ENCODE measurements around the gene SRRM4. TPM values are rescaled to one million over a fixed set of nuclear protein-coding genes. Genes with fewer than 3 reads are reported as not detected.

Gene SRRM4
- polyA plus RNA-seq, 1 donor from 2014 or later: 9.9 TPM

DNA sequence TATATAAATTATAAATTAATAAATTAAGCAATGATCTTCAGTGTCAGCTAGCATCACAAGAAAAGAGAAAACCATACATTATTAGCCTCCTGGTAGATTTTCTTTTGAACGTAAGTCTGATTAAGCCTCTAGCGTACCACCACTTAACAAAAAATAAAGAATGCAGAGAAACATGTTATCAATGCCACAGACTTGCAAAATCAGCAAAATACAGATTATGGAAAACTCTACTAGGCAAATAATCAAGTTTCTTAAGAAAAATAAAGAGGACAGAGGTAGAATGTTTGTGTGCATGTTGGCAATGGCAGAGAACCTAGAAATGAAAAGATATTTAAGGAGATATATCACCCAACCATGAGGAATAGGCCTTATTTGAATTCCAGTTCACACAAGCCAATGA is 8.4 kb upstream of the SRRM4 start:
- Histone ChIP-seq H3K27ac (ENCODE audit: low read length) (no peak overlapping the region), H3K79me2 (replicated peaks; ENCODE audit: insufficient read depth, low read length) (no peaks in the 10 kb centered on the region), H4K20me1 (ENCODE audit: insufficient read depth) (no peaks in the 10 kb centered on the region), H3K9ac (ENCODE audit: low read length) (no peak overlapping the region), H3K4me2 (ENCODE audit: low read length) (no peak overlapping the region), H3K36me3 (ENCODE audit: insufficient read depth, low read length) (no peaks in the 10 kb centered on the region), H3K4me3 (ENCODE audit: low read length) (no peak overlapping the region), H3K9me3 (ENCODE audit: low read length) (no peaks in the 10 kb centered on the region), H3K9me2 (ENCODE audit: insufficient read depth, low read length) (no peaks in the 10 kb centered on the region), H3K27me3 (ENCODE audit: insufficient read depth, low read depth, low read length) (no peaks in the 10 kb centered on the region), H3F3A (ENCODE audit: insufficient read depth, low read length, poor library complexity, severe bottlenecking) (no peaks in the 10 kb centered on the region), H2AFZ (ENCODE audit: low read depth, low read length) (no peak overlapping the region)
- TF ChIP-seq CTCF (IDR thresholded peaks at IDR 0.05; ENCODE audit: poor library complexity, severe bottlenecking) (no peak), EP300 (conservative IDR thresholded peaks at IDR 0.05; ENCODE audit: poor library complexity, severe bottlenecking) (no peak), REST (IDR thresholded peaks at IDR 0.05; ENCODE audit: borderline replicate concordance) (no peak), EZH2 (IDR thresholded peaks at IDR 0.05; ENCODE audit: borderline replicate concordance, insufficient read depth, low read length, poor library complexity, severe bottlenecking) (no peak), MXI1 (conservative IDR thresholded peaks at IDR 0.05; ENCODE audit: poor library complexity, severe bottlenecking) (no peak), SMC3 (conservative IDR thresholded peaks at IDR 0.05; ENCODE audit: poor library complexity) (no peak)

- H3K36me3 ChIP-seq (ENCODE audit: insufficient read depth, low read length): no peaks in the 10 kb centered on the region
- peak overlapping the region; percentile 61 for H2AFZ ChIP-seq (ENCODE audit: low read depth, low read length)
- H3K27me3 ChIP-seq (ENCODE audit: insufficient read depth, low read depth, low read length): no peaks in the 10 kb centered on the region
- H3K9me2 ChIP-seq (ENCODE audit: insufficient read depth, low read length): no peaks in the 10 kb centered on the region
- H3K27ac ChIP-seq (ENCODE audit: low read length): peak overlapping the region; percentile 84
- H3K4me3 ChIP-seq (ENCODE audit: low read length): peak overlapping the region; percentile 79
- H3K9ac ChIP-seq (ENCODE audit: low read length): peak overlapping the region; percentile 88
- no peaks in the 10 kb centered on the region for H4K20me1 ChIP-seq (ENCODE audit: insufficient read depth)
- H3K79me2 ChIP-seq (replicated peaks; ENCODE audit: insufficient read depth, low read length): peaks cover 32% of the 10 kb centered on the region
- peaks cover 3% of the 10 kb centered on the region for H3F3A ChIP-seq (ENCODE audit: insufficient read depth, low read length, poor library complexity, severe bottlenecking)
- H3K4me2 ChIP-seq (ENCODE audit: low read length): peak overlapping the region; percentile 70
- TF ChIP-seq CTCF (IDR thresholded peaks at IDR 0.05; ENCODE audit: poor library complexity, severe bottlenecking) (peak; percentile 94), EZH2 (IDR thresholded peaks at IDR 0.05; ENCODE audit: borderline replicate concordance, insufficient read depth, low read length, poor library complexity, severe bottlenecking) (no peak), TAF1 (IDR thresholded peaks at IDR 0.05; ENCODE audit: low read depth) (peak; percentile 44), EP300 (conservative IDR thresholded peaks at IDR 0.05; ENCODE audit: poor library complexity, severe bottlenecking) (peak; percentile 33), SMC3 (conservative IDR thresholded peaks at IDR 0.05; ENCODE audit: poor library complexity) (peak; percentile 87), REST (IDR thresholded peaks at IDR 0.05; ENCODE audit: borderline replicate concordance) (no peak), POLR2AphosphoS5 (IDR thresholded peaks at IDR 0.05) (peak; percentile 74), RAD21 (conservative IDR thresholded peaks at IDR 0.05) (peak; percentile 83), MXI1 (conservative IDR thresholded peaks at IDR 0.05; ENCODE audit: poor library complexity, severe bottlenecking) (peak; percentile 49)
- no peaks in the 10 kb centered on the region for H3K9me3 ChIP-seq (ENCODE audit: low read length)
Measured at GRCh38 chr12:118979763-118980406, 1.5 kb upstream of the SRRM4 start.
